MM.1S (cell line): ENCODE measurements around the gene LANCL2.
A peak's percentile ranks its signal among the peaks of the same experiment; 100 is the strongest.

Experiments
- DNase-seq: peaks from one replicate; pipeline ENCODE4 v3.0.0-alpha.2; 2015
- H2AFZ ChIP-seq: fragments of 300-600 bp; sonication (generic); 2 replicates; pipeline ENCODE4 v1.6.0; 2016; ENCODE audit warnings: antibody characterized with exemption, low read length
- H3F3A ChIP-seq: fragments of 300-600 bp; sonication (generic); 2 replicates; pipeline ENCODE4 v1.6.1; 2016; ENCODE audit warnings: mild to moderate bottlenecking, antibody characterized with exemption, low read length, moderate library complexity, mixed read lengths; ENCODE audit not compliant: insufficient read depth
- H3K27ac ChIP-seq: fragments of 300-600 bp; sonication (generic); 2 replicates; pipeline ENCODE4 v1.5.1; 2016; ENCODE audit warnings: mild to moderate bottlenecking, low read length
- H3K27me3 ChIP-seq: fragments of 300-600 bp; sonication (generic); replicated peaks from 2 replicates; pipeline ENCODE4 v1.6.0; 2016; ENCODE audit warnings: low read length; ENCODE audit not compliant: insufficient read depth
- H3K36me3 ChIP-seq: fragments of 300-600 bp; sonication (generic); replicated peaks from 2 replicates; pipeline ENCODE4 v1.6.1; 2016; ENCODE audit warnings: mild to moderate bottlenecking, low read length, mixed read lengths; ENCODE audit not compliant: insufficient read depth
- H3K4me1 ChIP-seq: fragments of 300-600 bp; sonication (generic); 2 replicates; pipeline ENCODE4 v1.6.1; 2016; ENCODE audit warnings: low read length, mixed read lengths
- H3K4me2 ChIP-seq: fragments of 300-600 bp; sonication (generic); 2 replicates; pipeline ENCODE4 v1.6.0; 2016; ENCODE audit warnings: low read depth, low read length
- H3K4me3 ChIP-seq: fragments of 300-600 bp; sonication (generic); 2 replicates; pipeline ENCODE4 v1.5.1; 2016; ENCODE audit warnings: low read length, mixed read lengths
- H3K79me2 ChIP-seq: fragments of 300-600 bp; sonication (generic); 2 replicates; pipeline ENCODE4 v1.6.1; 2016; ENCODE audit warnings: mixed run types, low read length, mixed read lengths
- H3K9ac ChIP-seq: fragments of 300-600 bp; sonication (generic); 2 replicates; pipeline ENCODE4 v1.6.1; 2016; ENCODE audit warnings: low read length, mixed read lengths
- H3K9me2 ChIP-seq: fragments of 300-600 bp; sonication (generic); replicated peaks from 2 replicates; pipeline ENCODE4 v1.6.1; 2016; ENCODE audit warnings: mild to moderate bottlenecking, low read length, mixed read lengths; ENCODE audit not compliant: insufficient read depth
- H3K9me3 ChIP-seq: fragments of 300-600 bp; sonication (generic); replicated peaks from 2 replicates; pipeline ENCODE4 v1.6.1; 2016; ENCODE audit warnings: mild to moderate bottlenecking, low read length, mixed read lengths; ENCODE audit not compliant: insufficient read depth
- H4K20me1 ChIP-seq: fragments of 300-600 bp; sonication (generic); 2 replicates; pipeline ENCODE4 v1.6.1; 2016; ENCODE audit warnings: mild to moderate bottlenecking, low read length, moderate library complexity, mixed read lengths; ENCODE audit not compliant: insufficient read depth
- CTCF ChIP-seq: fragments of 300-600 bp; sonication (generic); IDR thresholded peaks from 2 replicates; pipeline ENCODE4 v1.5.1; 2016; ENCODE audit warnings: antibody characterized with exemption, low read length, mixed read lengths
- EZH2 ChIP-seq: fragments of 300-600 bp; sonication (generic); optimal IDR thresholded peaks from 2 replicates; pipeline ENCODE3; 2017; ENCODE audit warnings: low read depth, mild to moderate bottlenecking, antibody characterized with exemption, low read length, mixed read lengths
- EZH2phosphoT487 ChIP-seq: fragments of 300-600 bp; sonication (generic); IDR thresholded peaks from 2 replicates; pipeline ENCODE4 v1.6.1; 2018; ENCODE audit warnings: antibody characterized with exemption, low read length

The LANCL2 gene

DNA sequence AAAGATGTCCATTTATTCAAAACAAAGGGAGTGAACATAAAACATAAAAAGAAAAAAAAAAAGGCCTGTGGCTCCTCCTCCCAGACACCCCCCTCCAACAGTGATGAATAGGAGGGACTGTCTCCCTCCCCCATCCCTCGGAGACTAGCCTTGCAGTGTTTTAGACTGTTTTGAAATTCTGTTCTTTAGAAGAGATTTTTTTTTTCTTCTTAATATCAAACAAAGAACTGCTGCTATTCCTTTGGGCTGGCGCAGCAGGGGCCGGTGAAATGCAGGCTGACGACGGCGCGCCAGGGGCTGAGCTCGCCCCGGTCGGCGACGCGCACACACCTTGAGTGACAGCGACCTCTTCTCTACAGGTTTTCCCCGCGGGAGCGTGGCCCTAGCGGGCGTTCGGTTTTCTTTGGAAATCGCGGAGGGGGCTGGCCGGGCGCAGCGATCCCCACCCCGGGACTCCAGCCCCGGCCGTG lies at the start of gene LANCL2:
Gene LANCL2, plus strand, starts transcription at position 133 of the 470 bp plus-strand sequence. CDS start 689 bp downstream, outside the sequence.
- Histone ChIP-seq H2AFZ (peak within 1 kb of the TSS; percentile 92), H3K9me2 (no peaks in the 10 kb centered on the region), H3K36me3 (no peaks in the 10 kb centered on the region), H3F3A (peaks cover 6% of the 10 kb centered on the region; the same call in 1 of the 2 replicates), H3K4me3 (peak within 1 kb of the TSS; percentile 85), H3K27ac (peak within 1 kb of the TSS; percentile 89), H3K4me2 (peak within 1 kb of the TSS; percentile 77), H3K9me3 (no peaks in the 10 kb centered on the region), H3K27me3 (no peaks in the 10 kb centered on the region), H4K20me1 (no peaks in the 10 kb centered on the region), H3K79me2 (peaks cover 10% of the 10 kb centered on the region), H3K9ac (peak within 1 kb of the TSS; percentile 98), H3K4me1 (peaks cover 15% of the 10 kb centered on the region)
- no peak for DNase-seq
- no peak for TF ChIP-seq EZH2
- no peak for TF ChIP-seq EZH2phosphoT487

DNA sequence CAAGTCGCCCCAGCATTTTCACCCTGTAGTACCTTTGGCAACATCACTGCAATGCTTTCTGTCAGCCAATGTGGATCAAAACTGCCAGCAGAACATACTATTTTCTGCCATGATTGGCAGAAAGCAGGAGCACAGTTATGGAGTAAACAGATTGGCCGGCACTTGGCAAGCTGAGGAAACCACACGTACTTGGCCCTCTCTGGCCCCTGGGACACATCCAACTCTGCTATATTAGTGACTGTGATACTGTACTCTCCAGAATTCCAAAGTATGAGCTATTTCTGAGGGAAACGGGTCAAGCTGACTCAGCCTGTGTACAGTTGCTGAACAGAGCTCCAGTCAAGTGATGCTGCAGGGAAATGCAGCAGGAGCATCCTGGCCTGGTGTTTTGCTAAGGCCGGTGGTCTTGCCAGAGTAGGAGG lies 39.8 kb upstream of the LANCL2 start:
- H3K9me3 ChIP-seq, result no peaks in the 10 kb centered on the region
- no peak overlapping the region for H2AFZ ChIP-seq
- no peak for DNase-seq
- H3K9me2 ChIP-seq, result no peaks in the 10 kb centered on the region
- H3K27me3 ChIP-seq, result no peaks in the 10 kb centered on the region
- H3K79me2 ChIP-seq, result no peaks in the 10 kb centered on the region
- no peaks in the 10 kb centered on the region for H3F3A ChIP-seq
- TF ChIP-seq CTCF (no peak), EZH2 (no peak), EZH2phosphoT487 (no peak)
- H3K4me1 ChIP-seq, result no peaks in the 10 kb centered on the region
- H3K4me3 ChIP-seq, result no peak overlapping the region
- H4K20me1 ChIP-seq, result no peaks in the 10 kb centered on the region
- no peaks in the 10 kb centered on the region for H3K36me3 ChIP-seq
- H3K9ac ChIP-seq, result no peak overlapping the region
- H3K4me2 ChIP-seq, result no peak overlapping the region
- H3K27ac ChIP-seq, result no peak overlapping the region

DNA sequence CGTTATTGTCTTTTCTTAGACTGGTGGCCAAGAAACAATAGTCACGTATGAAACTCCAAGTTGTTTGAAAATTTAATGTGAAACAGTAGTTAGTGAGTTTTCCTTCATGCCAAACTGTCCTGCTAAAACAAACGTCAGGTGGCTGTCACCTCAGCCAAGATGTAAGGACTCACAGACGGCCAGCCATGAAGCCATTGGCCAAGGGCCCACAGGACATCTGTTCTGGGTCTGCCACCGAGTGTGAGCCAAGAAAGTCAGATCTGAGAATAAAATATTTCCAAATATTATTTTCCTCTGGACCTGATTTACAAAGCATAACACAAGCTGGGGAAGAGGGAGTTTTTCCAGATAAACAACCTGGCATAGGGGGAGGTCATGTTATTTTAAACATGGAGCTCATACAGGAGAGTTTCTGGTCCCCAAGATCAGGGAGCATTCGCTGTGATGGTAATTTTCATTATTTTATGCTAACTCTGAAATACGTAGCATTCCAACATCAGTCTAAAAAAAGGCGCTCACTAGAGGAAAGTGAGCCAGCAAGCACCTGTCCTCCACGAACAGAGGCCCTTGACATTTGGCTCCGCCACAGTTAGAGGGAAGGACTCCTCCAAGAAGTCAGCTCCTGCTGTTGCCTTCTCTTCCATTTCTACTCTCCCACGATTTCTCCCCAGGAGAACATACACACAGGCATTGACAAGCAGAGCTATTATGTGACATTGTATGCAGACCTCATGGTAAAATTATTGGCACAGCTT lies 38.9 kb upstream of the LANCL2 start:
- Histone ChIP-seq H3K9ac (no peak overlapping the region), H3K36me3 (no peaks in the 10 kb centered on the region), H3K4me2 (no peak overlapping the region), H3F3A (no peaks in the 10 kb centered on the region), H3K79me2 (no peaks in the 10 kb centered on the region), H3K4me3 (no peak overlapping the region), H3K27ac (no peak overlapping the region), H4K20me1 (no peaks in the 10 kb centered on the region), H3K9me2 (no peaks in the 10 kb centered on the region), H3K27me3 (no peaks in the 10 kb centered on the region), H3K9me3 (no peaks in the 10 kb centered on the region), H2AFZ (no peak overlapping the region), H3K4me1 (no peaks in the 10 kb centered on the region)
- TF ChIP-seq EZH2 (no peak), EZH2phosphoT487 (no peak), CTCF (no peak)
- no peak for DNase-seq
